Stimulated activated CD4-positive, alpha-beta T cell treated with anti-CD3 and anti-CD28 coated beads, Interleukin-2, amount 100 ng/mL, for 4 hours (primary cell): ENCODE data around the gene SND1.

Source experiments
- DNase-seq: peaks from one replicate; pipeline ENCODE4 v3.0.0-alpha.2; 2020; ENCODE audit warnings: low read depth

Gene SND1

DNA sequence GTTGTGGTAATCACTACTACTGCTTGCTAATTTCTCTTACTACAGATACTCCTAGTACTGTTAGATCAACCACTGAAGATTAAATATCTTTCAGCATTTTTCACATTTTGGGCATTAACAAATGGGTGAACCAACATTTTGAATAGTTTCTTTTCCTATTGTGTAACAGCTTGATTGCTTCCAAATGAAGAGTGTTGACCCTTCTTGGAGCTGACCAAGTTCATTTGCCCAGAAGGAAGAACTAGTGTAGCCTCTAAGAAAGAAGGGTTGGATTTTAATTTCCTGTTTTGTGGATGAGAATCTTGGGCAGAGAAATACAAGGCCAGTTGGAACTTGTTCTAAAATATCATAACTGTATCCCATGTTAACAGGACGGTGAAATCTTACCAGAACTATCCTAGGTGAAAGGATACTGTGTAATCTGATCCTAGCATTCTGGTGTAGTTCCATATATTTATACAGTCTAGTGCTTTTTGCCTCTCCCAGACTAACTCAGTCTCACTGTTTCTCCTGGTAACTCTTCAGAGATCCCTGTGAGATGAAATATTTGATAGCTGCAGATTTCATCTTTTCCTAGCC is 37.3 kb downstream of the SND1 start:
- no peak for DNase-seq

DNA sequence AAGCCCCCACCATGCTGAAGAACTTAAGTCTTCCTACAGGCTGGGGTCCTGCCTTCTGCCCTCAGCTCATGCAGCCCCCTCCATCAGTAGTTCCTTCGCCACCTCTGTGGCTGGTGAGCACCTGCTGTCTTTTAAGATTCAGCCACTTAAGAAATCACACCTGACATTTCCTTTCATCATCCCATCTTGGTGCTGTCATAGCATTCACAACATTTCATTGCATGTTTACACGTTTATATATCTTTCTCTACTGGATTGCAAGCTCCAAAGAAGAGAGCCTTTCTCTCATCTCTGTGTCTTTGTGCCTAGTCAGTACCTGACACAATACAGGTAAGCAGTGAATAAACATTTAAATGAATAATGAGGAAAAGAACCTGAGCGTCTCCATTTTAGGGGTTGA is 38.3 kb downstream of the SND1 start:
- no peak for DNase-seq

DNA sequence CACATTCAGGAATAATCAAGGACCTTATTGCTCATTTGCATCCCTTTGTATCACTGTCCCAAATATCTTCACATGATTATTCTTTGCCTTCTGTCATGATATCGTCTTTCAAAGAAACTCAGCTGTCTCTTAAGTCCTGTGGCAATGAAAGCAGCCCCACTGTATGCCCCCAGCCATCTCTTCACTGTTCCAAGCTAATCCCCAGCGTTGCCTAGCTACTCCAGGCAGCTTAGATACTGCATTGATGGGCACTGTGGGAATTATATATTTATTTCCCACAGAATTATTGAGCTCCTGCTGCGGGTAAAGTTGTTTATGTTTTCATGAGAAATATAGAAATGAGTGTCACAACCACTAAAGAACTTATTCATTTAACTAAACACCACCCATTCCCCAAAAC is 38.8 kb downstream of the SND1 start:
- no peak for DNase-seq

DNA sequence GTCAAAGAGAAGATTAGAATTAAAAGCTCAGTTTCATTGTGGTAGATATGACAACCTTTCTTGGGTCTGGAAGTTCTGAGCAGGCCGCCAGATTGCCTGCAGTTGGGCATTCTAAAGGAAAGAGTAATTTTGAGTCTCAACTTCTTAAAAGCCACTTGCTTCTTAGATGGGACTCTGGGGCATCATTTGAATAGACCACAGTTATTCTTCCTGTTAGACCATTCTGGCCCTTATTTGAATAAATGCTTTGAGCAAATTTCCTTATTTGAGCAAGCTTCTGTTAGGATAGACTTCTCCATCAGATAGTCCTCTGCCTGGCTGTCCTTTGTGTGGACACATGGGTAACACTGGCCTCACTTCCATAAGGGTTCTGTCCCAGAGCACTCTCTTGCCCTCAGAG is 40.2 kb downstream of the SND1 start:
- DNase-seq, result no peak

DNA sequence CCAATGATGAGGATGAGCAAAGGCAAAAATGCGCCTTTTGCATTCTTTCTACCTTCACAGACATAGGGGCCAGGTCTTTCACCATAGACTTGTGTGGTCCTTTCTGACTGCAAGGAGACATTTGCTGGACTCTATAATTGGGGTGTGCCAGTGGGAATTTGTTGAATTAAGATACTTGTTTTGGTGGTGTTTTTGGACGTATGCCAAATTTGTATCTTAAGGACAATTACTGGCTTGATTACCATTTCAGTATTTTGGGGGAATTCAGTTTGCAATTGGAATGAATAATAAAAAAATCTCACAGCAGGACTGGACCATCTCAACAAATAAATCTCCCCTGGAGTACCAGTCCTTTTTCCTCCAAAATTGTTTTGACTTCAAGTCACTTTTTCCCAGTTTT is 47.9 kb downstream of the SND1 start:
- DNase-seq, result no peak

DNA sequence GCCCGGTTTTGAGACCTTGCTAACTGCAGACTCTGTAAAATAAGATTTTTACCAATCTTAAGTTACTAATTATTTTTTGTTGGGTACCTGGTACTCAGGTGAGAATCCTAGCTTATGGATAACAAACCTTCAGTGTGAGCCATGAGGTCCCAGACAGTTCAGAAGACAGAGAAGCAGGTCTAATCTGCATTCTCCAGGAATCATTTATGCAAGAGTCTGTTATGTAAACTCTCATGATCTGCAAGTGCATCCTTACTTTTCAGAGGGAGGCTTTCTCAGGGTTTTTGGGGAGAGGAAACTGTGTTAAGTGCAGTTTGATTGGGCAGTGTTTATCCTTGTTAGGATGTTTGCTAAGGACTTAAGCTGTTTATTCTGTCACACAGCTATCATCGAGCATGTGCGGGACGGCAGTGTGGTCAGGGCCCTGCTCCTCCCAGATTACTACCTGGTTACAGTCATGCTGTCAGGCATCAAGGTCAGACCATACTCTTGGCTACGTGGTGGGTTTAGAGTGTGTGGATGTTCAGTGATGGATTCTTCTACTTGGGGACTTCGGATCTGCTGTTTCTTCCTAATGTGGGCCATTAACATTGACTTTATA is 50.2 kb downstream of the SND1 start:
- DNase-seq, result no peak

DNA sequence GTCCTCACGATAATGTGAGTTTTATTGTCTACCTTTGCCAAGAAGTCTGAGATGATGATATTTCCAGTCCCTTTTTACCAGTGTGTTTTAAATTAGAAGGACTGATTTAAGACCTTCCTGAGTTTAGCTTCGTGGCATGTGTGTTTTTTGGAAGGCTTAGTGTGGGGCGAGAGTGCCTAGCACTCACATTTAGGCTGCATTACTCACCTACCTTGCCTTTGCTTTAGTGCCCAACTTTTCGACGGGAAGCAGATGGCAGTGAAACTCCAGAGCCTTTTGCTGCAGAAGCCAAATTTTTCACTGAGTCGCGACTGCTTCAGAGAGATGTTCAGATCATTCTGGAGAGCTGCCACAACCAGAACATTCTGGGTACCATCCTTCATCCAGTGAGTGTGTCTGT is 50.9 kb downstream of the SND1 start:
- DNase-seq, result no peak

DNA sequence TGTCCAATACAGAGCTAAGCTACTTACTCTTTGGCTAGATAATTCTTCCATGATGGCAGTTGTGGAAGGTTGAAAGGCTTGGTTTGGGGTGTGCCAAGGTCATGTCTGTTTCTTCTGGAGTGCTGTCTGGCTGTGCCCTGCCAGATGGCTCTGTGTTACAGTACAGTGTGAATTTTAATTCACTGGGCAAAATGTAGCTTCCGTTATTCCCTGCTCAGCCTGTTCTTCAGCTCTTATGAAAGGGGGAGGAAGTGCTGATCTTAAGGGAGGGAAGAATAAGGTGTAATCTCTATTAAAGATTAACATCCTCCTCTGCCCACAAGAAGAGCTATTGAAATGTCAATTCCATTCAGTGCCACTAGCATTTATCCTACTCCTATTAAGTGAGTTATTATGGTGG is 52.2 kb downstream of the SND1 start:
- no peak for DNase-seq

DNA sequence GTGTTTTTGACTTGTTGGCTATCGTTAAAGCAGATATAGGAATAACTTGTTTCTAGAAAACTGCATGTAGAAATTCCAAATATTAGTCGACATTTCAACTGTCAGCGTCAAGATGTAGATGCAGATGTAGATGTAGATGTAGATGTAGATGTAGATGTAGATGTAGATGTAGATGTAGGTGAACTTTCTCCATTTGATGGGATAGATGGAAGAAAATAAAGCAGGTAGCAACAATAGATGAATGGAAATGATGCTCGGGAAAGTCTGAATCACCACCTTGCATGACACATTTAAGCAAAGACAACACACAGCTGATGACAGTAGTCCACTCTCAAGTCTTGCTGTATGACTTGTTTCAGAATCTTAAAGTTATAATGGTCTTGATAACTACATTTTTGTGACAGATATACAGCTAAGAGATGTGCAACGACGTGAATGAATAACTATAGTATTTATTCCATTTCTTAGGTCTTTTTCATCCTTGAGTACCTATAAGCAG is 53.5 kb downstream of the SND1 start:
- no peak for DNase-seq

DNA sequence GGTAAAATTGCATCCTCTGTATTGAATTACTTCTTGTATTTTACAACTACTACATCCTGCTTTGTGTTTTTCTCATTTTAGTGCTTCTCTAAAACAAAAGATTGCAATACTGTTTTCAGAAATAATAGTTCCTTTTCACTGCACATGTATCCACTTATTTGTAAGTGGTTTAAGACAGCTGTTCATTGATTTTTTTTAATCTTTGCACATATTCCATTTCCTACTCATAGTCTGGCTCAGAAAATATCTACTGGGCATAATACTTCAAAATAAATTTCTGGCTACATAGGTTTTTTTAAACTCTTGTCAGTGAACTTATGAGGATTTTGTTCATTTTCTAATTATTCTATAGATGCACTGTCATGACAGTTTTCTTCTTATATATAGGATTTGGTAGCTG is 54.8 kb downstream of the SND1 start:
- no peak for DNase-seq

DNA sequence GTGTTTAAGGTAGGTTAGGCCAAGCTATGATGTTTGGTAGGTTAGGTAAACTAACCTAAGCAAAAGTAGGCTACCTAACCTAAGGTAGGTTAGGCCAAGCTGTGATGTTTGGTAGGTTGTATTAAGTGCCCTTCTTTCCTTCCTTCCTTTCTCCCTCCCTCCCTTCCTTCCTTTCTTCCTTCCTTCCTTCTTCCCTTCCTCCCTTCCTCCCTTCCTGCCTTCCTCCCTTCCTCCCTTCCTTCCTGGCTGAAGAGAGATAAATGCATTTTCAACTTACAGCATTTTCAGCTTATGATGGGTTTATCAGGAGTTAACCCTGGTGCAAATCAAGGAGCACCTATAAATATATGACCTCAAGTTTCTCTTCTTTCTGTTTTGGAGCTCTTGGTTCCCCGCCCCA is 56.2 kb downstream of the SND1 start:
- DNase-seq, result no peak

DNA sequence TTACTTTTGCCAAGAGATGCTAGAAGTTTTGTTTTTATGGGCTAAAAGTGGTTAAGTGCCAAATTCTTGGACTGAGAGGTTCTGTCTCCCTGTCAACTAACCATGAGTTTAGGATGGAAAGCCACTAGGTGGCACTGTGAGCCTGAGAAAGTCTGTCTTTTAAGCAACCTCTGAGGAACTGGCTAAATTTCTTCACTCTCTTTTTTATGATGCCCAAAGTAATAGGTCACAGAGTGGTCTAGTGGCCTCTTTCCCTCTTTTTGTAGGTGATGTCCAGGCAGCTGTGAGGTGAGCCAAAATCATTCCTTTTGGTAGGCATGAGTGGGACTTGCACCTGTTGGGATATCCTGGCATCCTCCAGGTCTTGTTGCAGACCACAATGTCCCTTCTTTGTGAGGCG is 56.8 kb downstream of the SND1 start:
- DNase-seq, result peak; percentile 63

DNA sequence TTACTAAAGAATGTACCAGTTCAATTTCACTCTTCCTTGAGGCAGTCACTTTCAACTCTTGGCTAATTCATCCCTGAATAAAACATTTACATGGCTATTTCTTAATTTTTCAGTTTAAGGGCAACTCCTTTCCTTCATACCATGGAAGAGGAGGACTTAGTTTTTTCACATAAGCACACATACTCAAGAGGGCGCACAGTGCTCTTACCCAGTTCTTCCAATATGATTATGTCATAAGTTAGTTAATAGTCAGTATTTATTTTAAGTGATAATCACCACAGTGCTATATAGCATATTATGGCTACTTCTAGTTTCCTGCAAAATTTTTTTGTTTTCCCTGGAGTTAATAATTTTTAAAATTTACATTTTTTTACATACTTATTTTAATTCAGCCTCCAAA is 58.6 kb downstream of the SND1 start:
- DNase-seq, result no peak

DNA sequence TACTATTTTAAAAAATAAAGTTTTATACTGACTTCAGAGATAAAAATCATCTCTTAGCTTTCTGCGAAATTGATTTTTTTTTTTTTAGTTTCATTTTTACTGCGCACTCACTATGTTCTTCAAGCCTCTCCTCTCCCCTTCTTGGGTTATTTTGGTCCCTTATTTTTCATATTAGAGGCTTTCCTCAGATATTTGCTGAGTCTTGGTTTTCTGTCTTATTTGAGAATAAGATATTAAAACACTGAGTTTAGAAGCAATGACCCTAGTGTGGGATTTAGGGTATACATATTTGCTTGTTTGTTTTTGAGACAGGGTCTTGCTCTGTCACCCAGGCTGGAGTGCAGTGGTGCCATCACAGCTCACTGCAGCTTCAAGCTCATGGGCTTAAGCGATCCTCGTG is 59.9 kb downstream of the SND1 start:
- DNase-seq, result no peak

DNA sequence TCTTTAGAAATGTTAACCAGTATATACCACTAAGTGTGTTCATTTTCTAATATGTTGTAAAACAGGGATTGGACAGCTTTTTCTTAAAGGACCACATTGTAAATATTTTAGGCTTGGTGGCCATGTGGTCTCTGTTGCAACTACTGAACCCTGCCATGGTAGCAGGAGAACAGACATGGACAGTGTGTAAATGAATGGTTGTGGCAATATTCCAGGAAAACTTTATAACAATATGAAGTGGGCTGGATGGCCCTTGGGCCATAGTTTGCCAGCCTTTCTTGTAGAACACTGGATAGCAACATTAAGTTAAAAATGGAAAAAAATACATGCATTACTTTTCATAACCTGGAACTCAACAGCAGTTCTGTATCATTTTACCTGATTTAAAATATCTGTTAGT is 61.0 kb downstream of the SND1 start:
- no peak for DNase-seq

DNA sequence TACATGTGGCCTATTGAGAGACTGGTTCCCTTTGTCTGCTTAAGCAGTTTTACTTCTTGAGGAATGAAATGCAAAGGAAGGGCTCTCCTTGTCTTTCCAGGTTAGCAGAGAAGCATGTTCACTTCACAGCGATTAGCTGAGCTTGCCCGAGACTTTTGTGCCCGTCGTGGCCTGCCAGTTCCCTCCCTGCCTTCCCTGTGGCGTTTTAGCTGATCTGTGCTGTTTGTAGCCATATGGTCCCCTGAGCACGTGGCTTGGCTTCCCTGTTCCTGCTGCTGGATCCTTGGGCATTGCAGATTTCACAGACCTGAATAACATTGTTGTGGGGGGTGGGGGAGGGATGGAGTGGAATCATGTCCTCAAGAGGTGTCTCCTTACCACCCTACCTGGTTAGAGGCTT is 61.8 kb downstream of the SND1 start:
- DNase-seq, result no peak

DNA sequence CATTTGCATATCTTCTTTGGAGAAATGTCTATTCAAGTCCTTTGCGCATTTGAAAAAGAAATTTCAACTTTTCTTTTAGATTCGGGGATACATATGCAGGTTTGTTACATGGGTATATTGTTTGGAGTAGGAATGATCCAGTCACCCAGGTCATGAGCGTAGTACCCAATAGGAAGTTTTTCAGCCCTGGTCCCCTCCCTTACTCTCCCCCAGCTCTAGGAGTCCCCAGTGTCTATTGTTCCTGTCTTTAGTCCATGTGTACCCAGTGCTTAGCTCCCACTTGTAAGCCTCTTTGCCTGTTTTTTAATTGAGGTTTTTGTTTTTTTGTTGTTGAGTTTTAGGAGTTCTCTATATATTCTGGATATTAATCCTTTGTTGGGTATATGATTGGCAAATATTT is 63.3 kb downstream of the SND1 start:
- DNase-seq, result no peak

DNA sequence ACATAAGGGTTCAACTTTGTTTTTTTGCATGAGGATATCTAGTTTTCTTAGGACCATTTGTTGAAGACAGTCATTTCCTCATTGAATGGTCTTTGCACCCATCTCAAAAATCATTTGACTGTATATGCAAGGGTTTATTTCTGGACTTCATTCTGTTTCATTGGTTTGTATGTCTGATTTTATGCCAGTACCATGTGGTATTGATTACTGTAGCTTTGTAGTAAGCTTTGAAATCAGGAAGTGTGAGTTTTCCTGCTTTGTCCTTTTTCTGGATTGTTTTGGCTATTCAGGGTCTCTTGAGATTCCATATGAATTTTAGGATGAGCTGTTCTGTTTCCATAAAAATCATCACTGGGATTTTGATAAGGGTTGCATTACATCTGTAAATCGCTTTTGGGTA is 63.9 kb downstream of the SND1 start:
- DNase-seq, result no peak

DNA sequence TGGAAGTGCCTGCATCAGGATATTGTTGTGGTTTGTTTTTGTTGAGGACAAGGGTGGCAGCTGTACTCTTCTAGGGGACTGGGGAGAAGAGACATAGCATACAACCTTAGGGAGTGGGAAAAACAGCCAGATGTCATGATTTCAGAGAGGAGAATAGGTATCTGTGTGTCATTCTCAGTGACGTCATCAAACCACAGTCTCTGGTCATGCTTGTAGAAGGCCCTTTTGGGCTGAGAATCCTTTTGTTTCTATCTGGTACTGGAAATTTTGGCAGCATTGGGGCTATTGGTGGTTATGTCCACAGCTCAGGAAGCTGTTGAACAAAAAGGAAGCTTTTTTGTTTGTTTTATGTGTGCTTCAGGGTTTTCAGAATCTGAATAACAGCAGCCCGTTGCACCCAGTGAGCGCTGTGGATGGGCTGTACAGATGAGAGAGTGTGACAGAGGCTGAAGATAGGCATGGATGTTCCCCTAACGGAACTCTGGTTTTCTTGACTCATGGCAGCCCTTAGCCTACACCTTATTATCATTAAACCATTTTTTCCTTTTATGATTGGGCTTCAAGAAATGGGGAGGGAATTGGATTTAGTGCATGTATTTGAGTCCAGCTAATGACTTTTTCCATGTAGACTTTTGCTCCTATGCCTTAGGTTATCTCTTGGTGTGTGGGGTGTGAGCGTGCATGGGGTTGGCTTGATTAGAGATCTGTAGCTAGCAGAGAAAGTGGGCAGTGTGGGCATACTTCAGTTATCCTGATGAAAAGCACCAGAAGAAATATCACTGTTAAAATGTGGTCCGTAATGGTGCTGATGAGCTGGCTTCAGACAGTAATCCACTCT is 65.7 kb downstream of the SND1 start:
- DNase-seq, result no peak

DNA sequence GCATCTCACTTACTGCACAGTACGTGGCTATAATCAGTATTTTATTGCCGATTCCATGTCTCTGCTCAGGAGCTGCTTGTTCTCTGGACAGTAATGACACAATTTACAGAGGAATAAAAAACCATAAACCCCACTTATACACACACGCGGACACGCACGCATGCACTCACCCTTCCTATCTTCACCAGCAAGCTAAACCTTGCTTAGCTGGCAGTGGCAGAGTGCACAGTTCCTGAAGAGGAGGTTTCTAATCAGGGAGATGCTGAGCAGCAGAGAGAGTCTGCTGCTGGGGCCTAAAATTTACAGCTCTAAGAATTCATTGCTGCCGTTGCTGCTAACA is 66.3 kb downstream of the SND1 start:
- no peak for DNase-seq

DNA sequence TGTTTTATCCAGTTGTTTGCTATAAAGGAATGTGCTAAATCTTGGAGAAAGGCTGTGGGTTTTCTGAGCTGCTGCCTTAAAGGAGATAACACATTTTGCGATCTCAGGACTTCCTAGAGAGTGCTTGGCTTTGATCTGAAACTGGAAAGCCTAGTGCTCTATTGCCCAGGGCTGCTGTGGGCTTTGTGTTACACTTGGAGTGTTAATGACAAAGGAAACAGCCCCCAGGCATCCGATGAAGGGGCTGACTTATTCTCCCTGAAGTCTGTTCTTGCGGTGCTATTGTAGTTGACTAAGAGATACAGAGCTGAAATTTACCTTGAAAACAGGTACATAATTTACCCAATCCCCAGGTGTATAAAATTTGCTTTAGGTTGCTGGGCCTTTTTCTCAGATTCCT is 74.5 kb downstream of the SND1 start:
- DNase-seq, result no peak

DNA sequence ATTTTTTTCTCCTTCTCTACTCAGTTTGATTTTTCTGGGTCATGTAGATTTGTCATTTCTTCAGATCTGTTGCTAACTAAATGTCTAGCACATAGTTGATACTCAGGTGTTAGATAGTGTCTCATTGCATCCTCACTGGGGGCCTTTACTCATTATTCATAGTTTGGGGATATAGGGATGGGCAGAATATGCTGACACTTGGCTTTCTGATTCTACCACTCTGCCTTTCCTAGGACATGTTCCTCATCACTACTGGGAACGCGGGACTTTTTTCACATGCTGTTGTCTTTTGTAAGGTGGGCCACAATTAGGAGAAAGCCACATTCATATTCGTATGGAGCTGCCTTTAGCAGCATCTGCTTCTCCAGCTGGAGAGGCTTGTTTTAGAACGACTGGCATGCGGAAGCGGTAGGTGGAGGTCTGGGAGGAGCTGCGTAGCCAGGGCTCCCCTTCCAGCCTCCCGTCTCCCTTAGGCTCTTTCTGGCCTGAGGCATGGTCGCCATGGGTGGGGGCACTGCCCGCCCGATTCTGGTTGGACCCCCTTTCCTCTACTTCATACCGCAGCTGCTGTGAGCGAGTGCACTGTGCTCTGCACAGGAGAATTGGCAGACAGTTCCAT is 78.8 kb downstream of the SND1 start:
- DNase-seq, result no peak

DNA sequence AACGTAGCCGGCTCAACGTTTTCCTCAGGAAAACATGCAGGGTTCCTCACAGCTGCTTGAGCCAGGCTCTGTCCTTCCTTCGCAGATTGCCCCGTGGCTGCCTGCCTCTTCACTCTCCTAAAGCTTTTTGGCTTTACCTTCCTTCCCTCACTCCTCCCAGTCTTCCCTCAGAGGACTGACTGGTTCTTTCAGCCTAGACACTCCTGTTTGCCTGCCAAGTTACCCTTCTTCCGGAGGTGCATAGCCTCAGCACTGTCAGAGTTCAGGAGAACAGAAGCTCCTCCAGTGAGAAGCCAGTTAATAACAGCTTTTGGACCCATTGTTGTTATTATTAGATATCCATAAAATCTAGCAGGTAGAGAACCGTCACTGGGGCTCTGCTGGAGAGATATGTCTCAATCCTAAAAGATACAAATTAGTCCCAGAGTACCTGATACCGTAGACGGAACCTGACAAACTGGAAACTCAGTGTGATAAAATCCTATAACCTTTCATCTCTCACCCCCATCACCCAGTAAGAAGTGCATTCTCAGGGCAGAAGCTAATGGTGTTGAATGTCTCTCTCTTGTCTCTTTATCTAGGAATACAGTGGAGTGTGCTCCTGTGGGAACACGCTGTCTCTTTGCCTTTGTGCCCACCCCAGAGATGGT is 79.6 kb downstream of the SND1 start:
- no peak for DNase-seq
